Measurements from ENCODE around the gene ESRRA. TPM values are rescaled to one million over a fixed set of nuclear protein-coding genes. Genes with fewer than 3 reads are reported as not detected.

Gene ESRRA
- polyA plus RNA-seq, 1 experiment: 5.5 TPM

GRCh38 chr11:64361659-64362058 lies 56.3 kb downstream of the ESRRA start:
- ChIA-PET CTCF (interaction anchor here (1.7 kb wide), 1 partner anchor 19 kb away, joined by 6 read pairs; no protein-coding TSS in a partner anchor), POLR2A (no interaction called here)
- no peak overlapping the region for H3K4me3 ChIP-seq (ENCODE audit: low read depth, low read length)
- no peaks in the 10 kb centered on the region; the same call in 1 of the 2 replicates for H3K9me3 ChIP-seq (ENCODE audit: control insufficient read depth, insufficient read depth, low read length)
- H3K27me3 ChIP-seq (ENCODE audit: control insufficient read depth, insufficient read depth, low read length): no peaks in the 10 kb centered on the region
- DNase-seq (ENCODE audit: low read depth, low spot score): no peak
- peak overlapping the region; percentile 21 for H3K27ac ChIP-seq (ENCODE audit: low read depth, low read length)
- no peak for TF ChIP-seq CTCF (IDR thresholded peaks at IDR 0.05; ENCODE audit: low read depth, low read length)

GRCh38 chr11:64362339-64362738 lies 57.0 kb downstream of the ESRRA start:
- Histone ChIP-seq H3K9me3 (ENCODE audit: control insufficient read depth, insufficient read depth, low read length) (no peaks in the 10 kb centered on the region; the same call in 1 of the 2 replicates), H3K4me3 (ENCODE audit: low read depth, low read length) (no peak overlapping the region), H3K27me3 (ENCODE audit: control insufficient read depth, insufficient read depth, low read length) (no peaks in the 10 kb centered on the region), H3K27ac (ENCODE audit: low read depth, low read length) (no peak overlapping the region)
- DNase-seq (ENCODE audit: low read depth, low spot score): no peak
- TF ChIP-seq CTCF (IDR thresholded peaks at IDR 0.05; ENCODE audit: low read depth, low read length): no peak
- ChIA-PET CTCF (no interaction called here), POLR2A (no interaction called here)

GRCh38 chr11:64364435-64364834 lies 59.1 kb downstream of the ESRRA start:
- Histone ChIP-seq H3K27ac (ENCODE audit: low read depth, low read length) (no peak overlapping the region), H3K4me3 (ENCODE audit: low read depth, low read length) (no peak overlapping the region), H3K9me3 (ENCODE audit: control insufficient read depth, insufficient read depth, low read length) (peaks cover 10% of the 10 kb centered on the region; the same call in 1 of the 2 replicates), H3K27me3 (ENCODE audit: control insufficient read depth, insufficient read depth, low read length) (no peaks in the 10 kb centered on the region)
- POLR2A ChIA-PET: no interaction called here
- no peak for DNase-seq (ENCODE audit: low read depth, low spot score)
- CTCF ChIA-PET: interaction anchor here (1.9 kb wide), 1 partner anchor 9 kb away, joined by 9 read pairs; no protein-coding TSS in a partner anchor
- TF ChIP-seq CTCF (IDR thresholded peaks at IDR 0.05; ENCODE audit: low read depth, low read length): no peak

GRCh38 chr11:64364911-64365310 lies 59.6 kb downstream of the ESRRA start:
- CTCF ChIA-PET: interaction anchor here (0.9 to 1.9 kb wide), 2 partner anchors 9 to 10 kb away, joined by 3 to 9 read pairs; no protein-coding TSS in a partner anchor

More at GRCh38 chr11:64364911-64365310, 59.6 kb downstream of the ESRRA start:
- no peak overlapping the region for H3K27ac ChIP-seq (ENCODE audit: low read depth, low read length)
- no peak for TF ChIP-seq CTCF (IDR thresholded peaks at IDR 0.05; ENCODE audit: low read depth, low read length)
- no peak overlapping the region for H3K4me3 ChIP-seq (ENCODE audit: low read depth, low read length)
- POLR2A ChIA-PET: no interaction called here
- DNase-seq (ENCODE audit: low read depth, low spot score): no peak
- no peaks in the 10 kb centered on the region for H3K27me3 ChIP-seq (ENCODE audit: control insufficient read depth, insufficient read depth, low read length)
- peaks cover 10% of the 10 kb centered on the region; the same call in 1 of the 2 replicates for H3K9me3 ChIP-seq (ENCODE audit: control insufficient read depth, insufficient read depth, low read length)

Small RNA genes lying within 50 kb of the gene (small RNA-seq; reads per million reads assigned to genes)
- not detected for gene MIR7155 (ENCODE audit: insufficient read length, low read depth)
- not detected for gene RF00019 (ENCODE audit: insufficient read length, low read depth)

Other genes with a start within 250 kb of the ESRRA start
- 8.0 and 8.1 TPM in 2 replicates for gene MACROD1, start 139.4 kb upstream of the ESRRA start, polyA plus RNA-seq (2011; rRNA removed)
- gene STIP1, start 119.4 kb upstream of the ESRRA start, polyA plus RNA-seq (2011; rRNA removed): 166 and 171 TPM in 2 replicates
- 0.38 and 0.72 TPM in 2 replicates for gene FERMT3, start 98.8 kb upstream of the ESRRA start, polyA plus RNA-seq (2011; rRNA removed)
- gene TRPT1, start 79.3 kb upstream of the ESRRA start, polyA plus RNA-seq (2011; rRNA removed): 21.6 and 34.0 TPM in 2 replicates
- gene NUDT22, start 79.2 kb upstream of the ESRRA start, polyA plus RNA-seq (2011; rRNA removed): 18.8 and 29.1 TPM in 2 replicates
- gene DNAJC4, start 75.0 kb upstream of the ESRRA start, polyA plus RNA-seq (2011; rRNA removed): 18.7 and 28.4 TPM in 2 replicates
- 11.8 and 15.7 TPM in 2 replicates for gene VEGFB, start 70.9 kb upstream of the ESRRA start, polyA plus RNA-seq (2011; rRNA removed)
- 29.9 and 39.0 TPM in 2 replicates for gene FKBP2, start 64.4 kb upstream of the ESRRA start, polyA plus RNA-seq (2011; rRNA removed)
- gene PPP1R14B, start 58.6 kb upstream of the ESRRA start, polyA plus RNA-seq (2011; rRNA removed): 119 and 146 TPM in 2 replicates
- 11.7 and 13.0 TPM in 2 replicates for gene PLCB3, start 54.0 kb upstream of the ESRRA start, polyA plus RNA-seq (2011; rRNA removed)
- gene BAD, start 20.9 kb upstream of the ESRRA start, polyA plus RNA-seq (2011; rRNA removed): 36.1 and 54.8 TPM in 2 replicates
- gene GPR137, start 19.7 kb upstream of the ESRRA start, polyA plus RNA-seq (2011; rRNA removed): 12.4 and 21.1 TPM in 2 replicates
- gene KCNK4, start 14.2 kb upstream of the ESRRA start, polyA plus RNA-seq (2011; rRNA removed): not detected in 2 replicates
- gene CATSPERZ, start 5.2 kb upstream of the ESRRA start, polyA plus RNA-seq (2011; rRNA removed): 0.14 TPM in 1 of 2 replicates, not detected in the other
- gene TRMT112, start 12.0 kb downstream of the ESRRA start, polyA plus RNA-seq (2011; rRNA removed): 194 and 208 TPM in 2 replicates
- gene PRDX5, start 12.6 kb downstream of the ESRRA start, polyA plus RNA-seq (2011; rRNA removed): 366 and 383 TPM in 2 replicates
- gene CCDC88B, start 34.7 kb downstream of the ESRRA start, polyA plus RNA-seq (2011; rRNA removed): 1.4 and 2.0 TPM in 2 replicates
- 21.9 and 29.6 TPM in 2 replicates for gene RPS6KA4, start 53.6 kb downstream of the ESRRA start, polyA plus RNA-seq (2011; rRNA removed)

All from AG04450 (cell line).